ENCODE results near the gene RIC8B. TPM values are rescaled to one million over a fixed set of nuclear protein-coding genes. Genes with fewer than 3 reads are reported as not detected.
"Not testable (repeated sequence)": the region's sequence is repeated elsewhere in the genome, so short reads cannot be mapped to it uniquely, and the experiment has no call there.

RIC8B gene, protein sequence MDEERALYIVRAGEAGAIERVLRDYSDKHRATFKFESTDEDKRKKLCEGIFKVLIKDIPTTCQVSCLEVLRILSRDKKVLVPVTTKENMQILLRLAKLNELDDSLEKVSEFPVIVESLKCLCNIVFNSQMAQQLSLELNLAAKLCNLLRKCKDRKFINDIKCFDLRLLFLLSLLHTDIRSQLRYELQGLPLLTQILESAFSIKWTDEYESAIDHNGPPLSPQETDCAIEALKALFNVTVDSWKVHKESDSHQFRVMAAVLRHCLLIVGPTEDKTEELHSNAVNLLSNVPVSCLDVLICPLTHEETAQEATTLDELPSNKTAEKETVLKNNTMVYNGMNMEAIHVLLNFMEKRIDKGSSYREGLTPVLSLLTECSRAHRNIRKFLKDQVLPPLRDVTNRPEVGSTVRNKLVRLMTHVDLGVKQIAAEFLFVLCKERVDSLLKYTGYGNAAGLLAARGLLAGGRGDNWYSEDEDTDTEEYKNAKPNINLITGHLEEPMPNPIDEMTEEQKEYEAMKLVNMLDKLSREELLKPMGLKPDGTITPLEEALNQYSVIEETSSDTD
- 11.6 TPM for total RNA-seq
- long read RNA-seq, full-length matches to known transcripts, result 13 of 21 reads
- long read RNA-seq, partial matches to known transcripts, result 4 of 21 reads
- long read RNA-seq, other reads (novel, unspliced or antisense), result 4 of 21 reads

DNA sequence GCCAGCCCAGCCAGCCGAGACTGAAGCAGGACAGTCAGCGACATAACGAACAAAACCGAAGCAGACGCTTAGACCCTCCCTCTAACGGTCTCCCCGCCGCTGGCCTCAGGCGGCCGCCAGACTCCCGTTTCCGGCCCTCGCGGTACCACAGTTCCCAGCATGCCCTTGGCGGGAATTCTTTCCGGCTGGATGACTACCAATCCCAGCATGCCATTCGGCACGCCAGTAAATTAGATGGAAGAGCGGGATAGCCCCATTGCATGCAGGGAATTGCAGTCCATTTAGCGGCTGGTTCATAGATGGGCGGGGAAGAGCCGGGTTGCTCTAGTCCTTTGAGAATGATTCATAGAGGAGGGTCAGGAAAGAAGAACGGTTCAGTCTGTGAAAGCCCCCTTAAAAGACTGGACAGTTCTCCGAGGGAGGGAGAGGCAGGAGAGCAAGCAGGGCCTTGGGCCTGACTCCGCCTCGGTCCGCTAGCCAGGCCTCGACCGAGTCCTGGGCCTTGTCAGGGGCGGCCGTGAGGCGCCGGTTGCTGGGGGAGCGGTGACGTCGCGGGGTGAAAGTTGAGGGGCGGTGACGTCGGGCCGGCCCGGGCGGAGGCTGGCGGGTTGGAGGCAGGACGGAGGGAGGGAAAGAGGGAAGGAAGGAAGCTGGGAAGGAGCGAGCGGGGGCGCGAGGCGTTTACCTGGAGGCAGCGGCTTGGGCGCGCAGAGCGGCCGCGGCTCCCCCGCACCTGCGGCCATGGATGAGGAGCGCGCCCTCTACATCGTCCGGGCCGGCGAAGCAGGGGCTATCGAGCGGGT lies at the start of gene RIC8B:
TSS of gene RIC8B (plus strand) at position 678 of the 803 bp plus-strand sequence. CDS start at position 742, 64 bp downstream.
- peaks cover 13% of the 10 kb centered on the region for H3K4me1 ChIP-seq
- ATAC-seq (peak; percentile 96), DNase-seq (peak; percentile 98)
- TF ChIP-seq, protein P1, sequence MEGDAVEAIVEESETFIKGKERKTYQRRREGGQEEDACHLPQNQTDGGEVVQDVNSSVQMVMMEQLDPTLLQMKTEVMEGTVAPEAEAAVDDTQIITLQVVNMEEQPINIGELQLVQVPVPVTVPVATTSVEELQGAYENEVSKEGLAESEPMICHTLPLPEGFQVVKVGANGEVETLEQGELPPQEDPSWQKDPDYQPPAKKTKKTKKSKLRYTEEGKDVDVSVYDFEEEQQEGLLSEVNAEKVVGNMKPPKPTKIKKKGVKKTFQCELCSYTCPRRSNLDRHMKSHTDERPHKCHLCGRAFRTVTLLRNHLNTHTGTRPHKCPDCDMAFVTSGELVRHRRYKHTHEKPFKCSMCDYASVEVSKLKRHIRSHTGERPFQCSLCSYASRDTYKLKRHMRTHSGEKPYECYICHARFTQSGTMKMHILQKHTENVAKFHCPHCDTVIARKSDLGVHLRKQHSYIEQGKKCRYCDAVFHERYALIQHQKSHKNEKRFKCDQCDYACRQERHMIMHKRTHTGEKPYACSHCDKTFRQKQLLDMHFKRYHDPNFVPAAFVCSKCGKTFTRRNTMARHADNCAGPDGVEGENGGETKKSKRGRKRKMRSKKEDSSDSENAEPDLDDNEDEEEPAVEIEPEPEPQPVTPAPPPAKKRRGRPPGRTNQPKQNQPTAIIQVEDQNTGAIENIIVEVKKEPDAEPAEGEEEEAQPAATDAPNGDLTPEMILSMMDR (IDR thresholded peaks at IDR 0.05), result no peak
- no peaks in the 10 kb centered on the region for H3K36me3 ChIP-seq
- no peaks in the 10 kb centered on the region for H3K27me3 ChIP-seq
- H3K4me3 ChIP-seq, result peak within 1 kb of the TSS; percentile 90
- intact Hi-C loops (cut with DNase I), result no loop called here
- H3K27ac ChIP-seq, result peak within 1 kb of the TSS; percentile 97
- H3K9me3 ChIP-seq, result no peaks in the 10 kb centered on the region

DNA sequence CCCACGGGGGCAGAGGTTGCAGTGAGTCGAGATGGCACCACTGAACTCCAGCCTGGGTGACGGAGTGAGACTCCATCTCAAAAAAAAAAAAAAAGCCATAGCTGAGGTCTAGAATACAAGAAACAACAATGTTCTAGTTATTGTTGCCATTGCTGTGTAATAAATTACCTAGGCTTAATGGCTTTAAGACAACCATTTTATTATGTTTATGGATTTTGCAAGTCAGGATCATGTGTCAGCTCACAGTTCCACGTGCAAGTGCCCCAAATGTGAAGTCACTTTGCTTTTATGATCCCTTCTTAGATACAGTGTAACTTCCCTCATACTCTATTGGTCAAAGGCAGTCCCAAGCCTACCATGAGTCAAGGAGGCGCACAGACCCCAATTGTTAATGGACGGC lies 49.5 kb upstream of the RIC8B start:
- DNase-seq, result no peak
- intact Hi-C loops (cut with DNase I), result no loop called here
- ATAC-seq, result no peak
- peaks cover 7% of the 10 kb centered on the region for H3K27me3 ChIP-seq
- H3K9me3 ChIP-seq, result no peaks in the 10 kb centered on the region
- TF ChIP-seq, protein P1 (IDR thresholded peaks at IDR 0.05), result no peak
- no peaks in the 10 kb centered on the region for H3K36me3 ChIP-seq
- H3K27ac ChIP-seq, result no peak overlapping the region
- H3K4me1 ChIP-seq, result no peaks in the 10 kb centered on the region
- H3K4me3 ChIP-seq, result no peak overlapping the region

DNA sequence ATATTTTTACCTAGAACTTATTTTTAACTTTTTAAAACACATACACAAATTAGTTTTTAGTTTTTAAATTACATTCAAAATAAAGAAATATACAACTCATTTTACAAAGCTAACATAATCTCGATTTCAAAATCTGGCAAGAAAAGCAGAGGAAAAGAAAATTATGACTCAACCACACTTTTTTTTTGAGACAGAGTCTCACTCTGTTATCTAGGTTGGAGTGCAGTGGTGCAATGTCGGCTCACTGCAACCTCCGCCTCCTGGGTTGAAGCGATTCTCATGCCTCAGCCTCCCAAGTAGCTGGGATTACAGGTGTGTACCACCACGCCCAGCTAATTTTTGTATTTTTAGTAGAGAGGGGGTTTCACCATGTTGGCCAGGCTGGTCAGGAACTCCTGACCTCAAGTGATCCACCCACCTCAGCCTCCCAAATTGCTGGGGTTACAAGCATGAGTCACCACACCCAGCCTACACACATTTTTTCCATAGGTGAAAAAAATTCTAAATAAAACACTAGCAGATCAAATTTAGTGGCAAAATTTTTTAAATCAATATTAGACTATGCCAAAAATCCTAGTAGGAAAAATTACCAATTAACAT lies 47.8 kb upstream of the RIC8B start:
- ATAC-seq; H3K27me3 ChIP-seq; H3K36me3 ChIP-seq; H3K4me3 ChIP-seq; H3K27ac ChIP-seq; DNase-seq; H3K9me3 ChIP-seq; H3K4me1 ChIP-seq; intact Hi-C loops (cut with DNase I): not testable (repeated sequence)

DNA sequence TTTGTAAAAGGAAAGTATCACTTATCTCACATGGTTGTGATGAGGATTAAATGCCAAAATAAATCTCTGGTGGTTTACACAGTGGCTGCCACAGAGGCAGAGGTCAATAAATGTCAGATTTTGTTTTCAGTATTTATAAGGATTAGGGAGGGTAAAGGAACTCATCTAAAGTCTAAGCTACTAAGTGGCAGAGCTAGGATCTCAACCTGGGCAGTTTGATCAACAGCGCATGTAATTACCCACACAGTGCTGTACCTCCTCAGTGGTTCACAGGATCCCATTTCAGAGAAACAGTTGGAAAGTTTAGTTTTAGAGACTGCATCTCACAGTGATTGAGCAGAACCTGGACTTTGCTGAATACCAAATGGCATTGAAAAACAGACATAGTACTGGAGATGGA lies 44.9 kb upstream of the RIC8B start:
- Histone ChIP-seq H3K36me3 (no peaks in the 10 kb centered on the region), H3K4me1 (peaks cover 3% of the 10 kb centered on the region), H3K9me3 (no peaks in the 10 kb centered on the region), H3K4me3 (no peak overlapping the region), H3K27ac (no peak overlapping the region), H3K27me3 (peaks cover 7% of the 10 kb centered on the region)
- TF ChIP-seq, protein P1 (IDR thresholded peaks at IDR 0.05), result no peak
- intact Hi-C loops (cut with DNase I), result no loop called here
- DNase-seq, result no peak
- no peak for ATAC-seq

DNA sequence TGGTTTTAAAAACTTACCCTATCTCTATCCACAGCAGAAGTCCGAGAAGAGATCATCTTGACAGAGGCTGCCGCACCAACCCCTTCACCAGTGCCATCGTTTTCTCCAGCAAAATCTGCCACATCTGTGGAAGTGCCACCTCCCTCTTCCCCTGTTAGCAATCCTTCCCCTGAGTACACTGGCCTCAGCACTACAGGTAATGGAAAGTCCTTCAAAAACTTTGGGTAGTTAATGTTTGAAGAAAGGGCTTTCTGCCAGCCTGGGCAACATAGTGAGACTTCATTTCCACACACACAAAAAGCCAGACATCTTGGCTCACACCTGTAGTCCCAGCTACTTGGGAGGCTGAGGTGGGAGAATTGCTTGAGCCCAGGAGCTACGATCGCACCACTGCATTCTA lies 41.6 kb upstream of the RIC8B start:
- Histone ChIP-seq H3K27ac (no peak overlapping the region), H3K4me1 (peaks cover 3% of the 10 kb centered on the region), H3K4me3 (no peak overlapping the region), H3K36me3 (no peaks in the 10 kb centered on the region), H3K27me3 (no peaks in the 10 kb centered on the region), H3K9me3 (no peaks in the 10 kb centered on the region)
- intact Hi-C loops (cut with DNase I), result no loop called here
- peak; percentile 58 for ATAC-seq
- no peak for DNase-seq
- TF ChIP-seq, protein P1 (IDR thresholded peaks at IDR 0.05), result no peak

Measured in upper lobe of right lung (tissue), 1 donor.